HEK293 (cell line): Measurements from ENCODE around the gene OGDHL.
"Not testable (repeated sequence)": the region's sequence is repeated elsewhere in the genome, so short reads cannot be mapped to it uniquely, and the experiment has no call there.

ENCODE experiments used
- CTCF ChIA-PET: fragments of 350-600 bp; formaldehyde crosslinking; extraction: SDS; loops from one replicate; lab custom pipeline; 2021; ENCODE audit warnings: antibody characterized with exemption; lab: Yijun Ruan, JAX
- POLR2A ChIA-PET: fragments of 300-600 bp; formaldehyde crosslinking; extraction: SDS; loops from one replicate; lab custom pipeline; 2020; ENCODE audit warnings: antibody characterized with exemption, inconsistent platforms; lab: Yijun Ruan, JAX
- H3K27ac ChIP-seq: fragments of 200-500 bp; sonication (Bioruptor generic); 2 replicates; pipeline ENCODE4 v1.5.1; 2014; ENCODE audit warnings: low read depth, low read length, control low read depth, inconsistent platforms; ENCODE audit errors: extremely low read depth
- H3K36me3 ChIP-seq, 2 experiments: fragments of 200-500 bp in 1 of 2; sonication (Bioruptor generic) in 1 of 2; 1 replicate in 1 of 2; 2 replicates in 1 of 2; pipeline ENCODE4 v1.5.1; 2014 to 2017; ENCODE audit warnings: inconsistent platforms in 2 of 2, low read length in 2 of 2; ENCODE audit not compliant: control insufficient read depth in 2 of 2, insufficient read depth in 1 of 2
- H3K4me1 ChIP-seq: fragments of 200-500 bp; sonication (Bioruptor generic); 2 replicates; pipeline ENCODE4 v1.5.1; 2014; ENCODE audit warnings: mild to moderate bottlenecking, low read length, inconsistent platforms; ENCODE audit not compliant: control insufficient read depth, insufficient read depth
- H3K4me3 ChIP-seq: 2 replicates; pipeline ENCODE4 v1.5.1; 2011; ENCODE audit warnings: low read depth, mild to moderate bottlenecking, control low read depth, low read length, moderate library complexity
- H3K9me3 ChIP-seq: fragments of 200-500 bp; sonication (Bioruptor generic); 2 replicates; pipeline ENCODE4 v1.5.1; 2014; ENCODE audit warnings: low read depth, low read length, inconsistent platforms; ENCODE audit not compliant: control insufficient read depth, insufficient read depth
- BCL11B ChIP-seq: fragments of 450-650 bp; formaldehyde crosslinking; IDR thresholded peaks from 2 replicates; pipeline ENCODE4 v1.5.1; 2016; ENCODE audit warnings: low read depth, missing biosample characterization, missing genetic modification characterization
- ELK4 ChIP-seq: IDR thresholded peaks from 2 replicates; pipeline ENCODE4 v1.6.1; 2011; ENCODE audit warnings: mild to moderate bottlenecking, low read depth, low read length, borderline replicate concordance
- HOXA7 ChIP-seq: sonication (generic); formaldehyde crosslinking; IDR thresholded peaks from 2 replicates; pipeline ENCODE4 v1.8.1; 2022; ENCODE audit warnings: missing genetic modification reagents, borderline replicate concordance
- REPIN1 ChIP-seq: fragments of 450-650 bp; formaldehyde crosslinking; IDR thresholded peaks from 2 replicates; pipeline ENCODE4 v1.5.1; 2017; ENCODE audit warnings: missing biosample characterization, missing genetic modification characterization, low read depth
- ZBTB10 ChIP-seq: fragments of 450-650 bp; formaldehyde crosslinking; IDR thresholded peaks from 2 replicates; pipeline ENCODE4 v1.5.1; 2016; ENCODE audit warnings: missing biosample characterization, missing genetic modification characterization
- ZBTB8A ChIP-seq: fragments of 450-650 bp; formaldehyde crosslinking; IDR thresholded peaks from 2 replicates; pipeline ENCODE4 v1.5.1; 2016; ENCODE audit warnings: missing biosample characterization, missing genetic modification characterization
- ZNF133 ChIP-seq: fragments of 450-650 bp; formaldehyde crosslinking; IDR thresholded peaks from 2 replicates; pipeline ENCODE4 v1.5.1; 2016; ENCODE audit warnings: missing biosample characterization, missing genetic modification characterization
- ZNF26 ChIP-seq: fragments of 450-650 bp; formaldehyde crosslinking; IDR thresholded peaks from 2 replicates; pipeline ENCODE4 v1.5.1; 2016; ENCODE audit warnings: missing biosample characterization, missing genetic modification characterization
- ZNF354C ChIP-seq: fragments of 450-650 bp; formaldehyde crosslinking; IDR thresholded peaks from 2 replicates; pipeline ENCODE4 v1.5.1; 2016; ENCODE audit warnings: missing biosample characterization, missing genetic modification characterization, low read depth, borderline replicate concordance
- ZNF362 ChIP-seq: fragments of 450-650 bp; formaldehyde crosslinking; IDR thresholded peaks from 2 replicates; pipeline ENCODE4 v1.5.1; 2016; ENCODE audit warnings: missing biosample characterization, missing genetic modification characterization
- ZNF366 ChIP-seq: fragments of 450-650 bp; formaldehyde crosslinking; conservative IDR thresholded peaks from 2 replicates; pipeline ENCODE4 v1.5.1; 2016; ENCODE audit warnings: missing biosample characterization, missing genetic modification characterization
- ZNF416 ChIP-seq: fragments of 450-650 bp; formaldehyde crosslinking; IDR thresholded peaks from 2 replicates; pipeline ENCODE4 v1.5.1; 2016; ENCODE audit warnings: missing biosample characterization, missing genetic modification characterization
- ZSCAN5A ChIP-seq: fragments of 450-650 bp; formaldehyde crosslinking; IDR thresholded peaks from 2 replicates; pipeline ENCODE4 v1.5.1; 2016; ENCODE audit warnings: missing biosample characterization, missing genetic modification characterization

The OGDHL gene

GRCh38 chr10:49775014-49775413, 12.9 kb upstream of the OGDHL start (continued):
- TF ChIP-seq ZBTB10 (tag by site-specific recombination) (no peak), ZNF416 (tag by site-specific recombination) (no peak), ZNF133 (tag by site-specific recombination) (no peak), ZSCAN5A (tag by site-specific recombination) (no peak), ZNF26 (no peak), ZNF354C (tag by site-specific recombination) (no peak), ZBTB8A (tag by site-specific recombination) (no peak), HOXA7 (CRISPR knock-in tag) (no peak), ELK4 (no peak), REPIN1 (tag by site-specific recombination) (no peak), ZNF362 (no peak)

- H3K4me1 ChIP-seq, H3K27ac ChIP-seq, H3K4me3 ChIP-seq, H3K36me3 ChIP-seq, POLR2A ChIA-PET, H3K9me3 ChIP-seq, CTCF ChIA-PET: not testable (repeated sequence)
These were observed 10.8 kb upstream of the OGDHL start for GRCh38 chr10:49772944-49773343.

GRCh38 chr10:49771046-49771445, 8.9 kb upstream of the OGDHL start:
- H3K4me3 ChIP-seq, POLR2A ChIA-PET: not testable (repeated sequence)

GRCh38 chr10:49769692-49770091, 7.6 kb upstream of the OGDHL start:
- POLR2A ChIA-PET: no interaction called here
- H3K36me3 ChIP-seq: no peaks in the 10 kb centered on the region
- no peak for TF ChIP-seq BCL11B (tag by site-specific recombination)
- peak; percentile 48; the same call in 1 of the 2 replicates for TF ChIP-seq ZNF366 (tag by site-specific recombination)
- TF ChIP-seq, all 188 proteins: peak for 1
- no peak overlapping the region for H3K27ac ChIP-seq
- H3K4me3 ChIP-seq: no peak overlapping the region
- CTCF ChIA-PET: no interaction called here
- H3K9me3 ChIP-seq: no peaks in the 10 kb centered on the region
- no peaks in the 10 kb centered on the region for H3K4me1 ChIP-seq

More at GRCh38 chr10:49771046-49771445, 8.9 kb upstream of the OGDHL start:
- H3K36me3 ChIP-seq, H3K9me3 ChIP-seq, CTCF ChIA-PET, H3K27ac ChIP-seq, H3K4me1 ChIP-seq: not testable (repeated sequence)
